Measurements from ENCODE around the gene PCDHGB4. TPM values are rescaled to one million over a fixed set of nuclear protein-coding genes. Genes with fewer than 3 reads are reported as not detected.
A peak's percentile ranks its signal among the peaks of the same experiment; 100 is the strongest.
"Not testable (repeated sequence)": the region's sequence is repeated elsewhere in the genome, so short reads cannot be mapped to it uniquely, and the experiment has no call there.

Gene PCDHGB4
- total RNA-seq, 4 donors from 2014 or later, result 1.1 to 3.3 (median 1.9) TPM

DNA sequence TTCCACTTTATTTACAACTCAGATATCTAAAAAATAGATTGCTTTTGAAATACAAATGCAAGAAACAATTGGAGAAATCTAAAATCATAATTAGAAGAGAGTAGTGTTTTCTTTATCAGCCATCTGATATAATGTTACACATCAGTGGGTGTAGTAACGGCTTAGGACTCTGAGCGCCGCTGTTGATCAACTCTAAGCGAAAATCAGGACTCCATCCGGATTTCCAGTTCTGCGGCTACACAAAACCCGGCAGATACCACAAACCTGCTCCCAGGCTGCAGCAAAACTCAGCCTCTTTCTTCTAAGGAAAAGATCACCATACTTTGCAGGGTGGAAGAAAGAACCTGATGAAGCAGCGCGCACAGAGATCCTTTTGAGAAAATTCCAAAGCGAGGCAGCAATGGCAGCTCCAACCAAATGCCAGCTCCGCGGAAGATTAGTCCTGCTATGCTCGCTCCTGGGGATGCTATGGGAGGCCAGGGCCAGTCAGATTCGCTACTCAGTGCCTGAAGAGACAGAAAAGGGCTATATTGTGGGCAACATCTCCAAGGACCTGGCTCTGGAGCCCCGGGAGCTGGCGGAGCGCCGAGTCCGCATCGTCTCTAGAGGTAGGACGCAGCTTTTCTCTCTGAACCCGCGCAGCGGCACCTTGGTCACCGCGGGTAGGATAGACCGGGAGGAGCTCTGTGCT is 15.2 kb downstream of the PCDHGB4 start, which contains the start of gene PCDHGA9:
Gene PCDHGA9, plus strand, starts transcription at position 226 of the 691 bp plus-strand sequence. Its CDS starts 175 bp downstream, at position 401.
- TF ChIP-seq POLR2A (IDR thresholded peaks at IDR 0.05), result no peak
- TF ChIP-seq, protein P1, sequence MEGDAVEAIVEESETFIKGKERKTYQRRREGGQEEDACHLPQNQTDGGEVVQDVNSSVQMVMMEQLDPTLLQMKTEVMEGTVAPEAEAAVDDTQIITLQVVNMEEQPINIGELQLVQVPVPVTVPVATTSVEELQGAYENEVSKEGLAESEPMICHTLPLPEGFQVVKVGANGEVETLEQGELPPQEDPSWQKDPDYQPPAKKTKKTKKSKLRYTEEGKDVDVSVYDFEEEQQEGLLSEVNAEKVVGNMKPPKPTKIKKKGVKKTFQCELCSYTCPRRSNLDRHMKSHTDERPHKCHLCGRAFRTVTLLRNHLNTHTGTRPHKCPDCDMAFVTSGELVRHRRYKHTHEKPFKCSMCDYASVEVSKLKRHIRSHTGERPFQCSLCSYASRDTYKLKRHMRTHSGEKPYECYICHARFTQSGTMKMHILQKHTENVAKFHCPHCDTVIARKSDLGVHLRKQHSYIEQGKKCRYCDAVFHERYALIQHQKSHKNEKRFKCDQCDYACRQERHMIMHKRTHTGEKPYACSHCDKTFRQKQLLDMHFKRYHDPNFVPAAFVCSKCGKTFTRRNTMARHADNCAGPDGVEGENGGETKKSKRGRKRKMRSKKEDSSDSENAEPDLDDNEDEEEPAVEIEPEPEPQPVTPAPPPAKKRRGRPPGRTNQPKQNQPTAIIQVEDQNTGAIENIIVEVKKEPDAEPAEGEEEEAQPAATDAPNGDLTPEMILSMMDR (IDR thresholded peaks at IDR 0.05), result peak in 3 of 6 experiments; percentile 32 to 37 (median 35)
- H3K27ac ChIP-seq, result no peak within 1 kb of the TSS
- H3K36me3 ChIP-seq, result no peaks in the 10 kb centered on the region
- no peak for DNase-seq
- H3K4me1 ChIP-seq, result no peaks in the 10 kb centered on the region
- peaks cover 0 to 58% (median 14%) of the 10 kb centered on the region in 4 donors for H3K9me3 ChIP-seq
- no peaks in the 10 kb centered on the region for H3K27me3 ChIP-seq
- H3K4me3 ChIP-seq, result peak within 1 kb of the TSS in 1 of 4 donors; percentile 10

DNA sequence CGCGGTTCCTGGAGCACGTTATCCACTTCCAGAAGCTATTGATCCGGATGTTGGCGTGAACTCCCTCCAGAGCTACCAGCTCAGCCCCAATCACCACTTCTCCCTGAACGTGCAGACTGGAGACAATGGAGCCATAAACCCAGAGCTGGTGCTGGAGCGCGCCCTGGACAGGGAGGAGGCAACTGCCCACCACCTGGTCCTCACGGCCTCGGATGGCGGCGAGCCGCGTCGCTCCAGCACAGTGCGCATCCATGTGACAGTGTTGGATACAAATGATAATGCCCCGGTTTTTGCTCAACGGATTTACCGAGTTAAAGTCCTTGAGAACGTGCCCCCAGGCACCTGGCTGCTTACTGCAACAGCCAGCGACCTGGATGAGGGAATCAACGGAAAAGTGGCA is 15.9 kb downstream of the PCDHGB4 start:
- H3K9me3 ChIP-seq, result peaks cover 0 to 63% (median 14%) of the 10 kb centered on the region in 4 donors
- H3K4me3 ChIP-seq, result no peak overlapping the region
- no peaks in the 10 kb centered on the region for H3K36me3 ChIP-seq
- no peak for DNase-seq
- no peaks in the 10 kb centered on the region for H3K27me3 ChIP-seq
- H3K27ac ChIP-seq, result no peak overlapping the region
- TF ChIP-seq POLR2A (IDR thresholded peaks at IDR 0.05), result no peak
- TF ChIP-seq, protein P1 (IDR thresholded peaks at IDR 0.05), result no peak
- H3K4me1 ChIP-seq, result no peaks in the 10 kb centered on the region

DNA sequence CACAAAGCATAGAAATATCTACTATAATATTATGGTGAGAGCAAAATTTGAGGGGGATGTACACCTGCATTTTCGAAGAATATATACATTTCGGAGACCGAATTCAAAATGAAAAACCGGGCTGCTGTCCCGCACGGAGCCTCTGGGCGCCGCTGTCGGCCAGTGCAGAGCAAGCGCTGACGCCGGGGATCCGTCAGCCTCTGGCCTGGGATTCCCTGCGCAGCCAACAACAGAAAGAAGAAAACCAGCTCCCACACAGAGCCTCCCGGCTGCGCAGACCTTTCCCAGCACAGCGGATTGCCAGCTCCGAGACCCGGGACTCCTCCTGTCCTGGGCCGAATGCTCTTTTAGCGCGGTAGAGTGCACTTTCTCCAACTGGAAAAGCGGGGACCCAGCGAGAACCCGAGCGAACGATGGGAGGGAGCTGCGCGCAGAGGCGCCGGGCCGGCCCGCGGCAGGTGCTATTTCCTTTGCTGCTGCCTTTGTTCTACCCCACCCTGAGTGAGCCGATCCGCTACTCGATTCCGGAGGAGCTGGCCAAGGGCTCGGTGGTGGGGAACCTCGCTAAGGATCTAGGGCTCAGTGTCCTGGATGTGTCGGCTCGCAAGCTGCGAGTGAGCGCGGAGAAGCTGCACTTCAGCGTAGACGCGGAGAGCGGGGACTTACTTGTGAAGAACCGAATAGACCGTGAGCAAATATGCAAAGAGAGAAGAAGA is 20.4 kb downstream of the PCDHGB4 start, which contains the start of gene PCDHGB6:
Gene PCDHGB6, plus strand, starts transcription at position 232 of the 716 bp plus-strand sequence. Its CDS starts 182 bp downstream, at position 414.
- H3K4me1 ChIP-seq, H3K27ac ChIP-seq, H3K36me3 ChIP-seq, H3K27me3 ChIP-seq, DNase-seq: not testable (repeated sequence)
- Histone ChIP-seq H3K9me3 (peaks cover 0 to 69% (median 13%) of the 10 kb centered on the region in 4 donors), H3K4me3 (peak within 1 kb of the TSS in 2 of 4 donors; percentile 30 to 37)
- TF ChIP-seq, protein P1 (IDR thresholded peaks at IDR 0.05), result peak in 4 of 6 experiments; percentile 25 to 53 (median 46)

DNA sequence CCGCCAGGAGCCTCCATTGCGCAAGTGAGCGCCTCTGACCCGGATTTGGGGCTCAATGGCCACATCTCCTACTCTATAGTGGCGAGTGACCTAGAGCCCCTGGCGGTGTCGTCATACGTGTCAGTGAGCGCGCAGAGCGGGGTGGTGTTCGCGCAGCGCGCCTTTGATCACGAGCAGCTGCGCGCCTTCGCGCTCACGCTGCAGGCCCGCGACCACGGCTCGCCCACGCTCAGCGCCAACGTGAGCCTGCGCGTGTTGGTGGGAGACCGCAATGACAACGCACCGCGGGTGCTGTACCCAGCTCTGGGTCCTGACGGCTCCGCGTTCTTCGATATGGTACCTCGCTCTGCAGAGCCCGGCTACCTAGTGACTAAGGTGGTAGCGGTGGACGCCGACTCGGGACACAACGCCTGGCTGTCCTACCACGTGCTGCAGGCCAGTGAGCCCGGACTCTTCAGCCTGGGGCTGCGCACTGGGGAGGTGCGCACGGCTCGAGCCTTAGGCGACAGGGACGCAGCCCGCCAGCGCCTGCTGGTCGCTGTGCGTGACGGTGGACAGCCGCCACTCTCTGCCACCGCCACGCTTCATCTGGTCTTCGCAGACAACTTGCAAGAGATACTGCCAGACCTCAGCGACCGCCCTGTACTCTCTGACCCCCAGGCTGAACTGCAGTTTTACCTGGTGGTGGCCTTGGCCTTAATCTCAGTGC is 22.3 kb downstream of the PCDHGB4 start:
- TF ChIP-seq POLR2A (IDR thresholded peaks at IDR 0.05), result no peak
- TF ChIP-seq, protein P1 (IDR thresholded peaks at IDR 0.05), result no peak
- no peak overlapping the region for H3K27ac ChIP-seq
- no peak for DNase-seq
- no peaks in the 10 kb centered on the region for H3K36me3 ChIP-seq
- H3K4me1 ChIP-seq, result no peaks in the 10 kb centered on the region
- H3K4me3 ChIP-seq, result no peak overlapping the region
- H3K9me3 ChIP-seq, result peaks cover 0 to 75% (median 13%) of the 10 kb centered on the region in 4 donors
- no peaks in the 10 kb centered on the region for H3K27me3 ChIP-seq

DNA sequence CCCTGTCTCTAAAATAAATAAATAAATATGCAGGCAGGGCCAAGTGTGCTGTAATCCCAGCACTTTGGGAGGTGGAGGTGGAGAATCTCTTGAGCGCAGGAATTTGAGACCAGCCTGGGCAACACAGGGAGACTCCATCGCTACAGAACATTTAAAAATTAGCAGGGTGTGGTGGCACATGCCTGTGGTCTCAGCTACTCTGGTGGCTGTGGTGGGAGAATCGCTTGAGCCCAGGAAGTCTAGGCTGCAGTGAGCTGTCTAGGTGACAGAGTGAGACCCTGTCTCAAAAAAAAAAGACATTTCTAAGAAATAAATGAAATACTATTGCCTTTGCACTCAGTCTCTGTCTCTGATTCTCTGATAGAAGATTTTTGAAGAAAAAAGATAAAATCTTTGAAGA is 24.1 kb downstream of the PCDHGB4 start:
- no peak overlapping the region for H3K4me3 ChIP-seq
- H3K27me3 ChIP-seq, result no peaks in the 10 kb centered on the region
- H3K36me3 ChIP-seq, result no peaks in the 10 kb centered on the region
- H3K4me1 ChIP-seq, result no peaks in the 10 kb centered on the region
- no peak overlapping the region for H3K27ac ChIP-seq
- DNase-seq, result no peak
- H3K9me3 ChIP-seq, result peaks cover 0 to 73% (median 16%) of the 10 kb centered on the region in 4 donors
- TF ChIP-seq, protein P1 (IDR thresholded peaks at IDR 0.05), result no peak
- TF ChIP-seq POLR2A (IDR thresholded peaks at IDR 0.05), result no peak

Data from Peyer's patch (tissue), 4 donors.